ENCODE measurements around the gene GLI3.
A peak's percentile ranks its signal among the peaks of the same experiment; 100 is the strongest.

Gene GLI3

GRCh38 chr7:41955893-41956675 lies 280.9 kb downstream of the GLI3 start:
- DNase-seq: no peak

GRCh38 chr7:41955451-41955850 lies 281.6 kb downstream of the GLI3 start:
- DNase-seq: no peak

DNA sequence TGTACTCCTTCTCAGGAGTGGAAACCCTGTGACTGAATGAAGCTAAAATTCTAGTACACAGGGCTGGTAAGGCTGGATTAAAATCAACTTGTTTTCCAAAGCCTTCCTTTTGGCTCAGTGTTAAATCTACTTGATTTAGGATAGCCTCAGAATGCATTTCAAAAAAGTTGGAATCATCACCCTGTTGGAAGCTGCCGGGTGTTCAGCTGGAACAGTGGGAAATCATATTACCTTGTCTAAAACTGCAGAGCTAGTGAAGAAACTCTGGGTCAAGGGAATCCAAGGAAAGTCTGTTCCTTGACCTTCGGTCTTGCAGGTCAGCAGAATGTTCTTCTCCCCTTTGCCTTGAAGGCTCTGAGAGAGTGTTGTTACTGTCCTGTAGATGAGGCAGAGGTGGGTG lies 282.0 kb downstream of the GLI3 start:
- no peak for DNase-seq

DNA sequence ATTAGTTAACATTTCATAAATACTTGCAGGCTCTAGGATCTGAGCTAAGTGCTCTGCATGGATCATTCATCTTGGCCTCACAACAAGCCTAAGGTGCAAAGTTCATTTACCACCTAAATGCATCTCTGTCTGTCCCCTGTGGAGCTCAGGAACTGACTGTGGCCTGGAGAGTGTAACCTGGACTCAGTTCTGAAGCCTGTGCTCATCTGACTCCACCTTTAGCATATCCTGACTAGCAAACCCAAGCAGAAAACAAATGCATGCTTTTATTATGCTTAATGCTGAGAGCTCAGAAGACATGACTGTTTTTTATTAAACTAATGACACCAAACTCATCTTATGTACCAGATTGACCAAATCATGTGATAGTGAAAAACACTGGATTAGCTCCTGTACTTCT lies 288.5 kb downstream of the GLI3 start:
- DNase-seq: no peak

GRCh38 chr7:41943094-41943577 lies 293.9 kb downstream of the GLI3 start:
- DNase-seq: peak; percentile 28

DNA sequence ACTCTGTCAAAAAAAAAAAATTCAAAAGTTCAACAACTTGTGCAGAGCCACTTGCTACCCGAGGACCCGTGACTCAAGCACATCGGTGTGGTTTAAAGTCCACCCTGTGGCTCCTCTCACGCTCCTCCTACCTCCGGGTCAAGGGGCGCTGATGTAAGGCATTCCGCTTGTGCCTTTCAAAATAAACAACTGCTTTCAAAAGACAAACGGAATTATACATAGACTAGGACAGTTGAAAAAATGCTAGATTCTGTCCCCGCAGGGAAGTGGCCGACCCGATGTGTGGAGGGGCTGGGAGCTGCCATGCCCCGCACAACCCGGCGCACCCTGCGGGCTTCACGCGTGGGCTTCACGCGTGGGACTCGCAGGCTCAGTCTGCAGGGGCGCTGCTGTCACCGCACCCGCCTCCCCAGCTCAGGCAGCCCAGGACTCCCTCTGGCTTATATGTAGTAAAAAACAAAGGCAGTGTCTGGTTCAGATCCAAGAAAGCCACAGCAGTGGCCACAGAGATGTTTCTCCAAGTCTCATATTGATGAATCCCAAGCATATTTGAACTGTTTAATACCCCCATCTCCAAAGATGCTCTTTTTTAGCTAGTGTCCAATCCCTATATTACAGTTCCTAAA lies 294.4 kb downstream of the GLI3 start:
- DNase-seq: no peak

GRCh38 chr7:41940760-41941343 lies 296.2 kb downstream of the GLI3 start:
- peak; percentile 63 for DNase-seq

DNA sequence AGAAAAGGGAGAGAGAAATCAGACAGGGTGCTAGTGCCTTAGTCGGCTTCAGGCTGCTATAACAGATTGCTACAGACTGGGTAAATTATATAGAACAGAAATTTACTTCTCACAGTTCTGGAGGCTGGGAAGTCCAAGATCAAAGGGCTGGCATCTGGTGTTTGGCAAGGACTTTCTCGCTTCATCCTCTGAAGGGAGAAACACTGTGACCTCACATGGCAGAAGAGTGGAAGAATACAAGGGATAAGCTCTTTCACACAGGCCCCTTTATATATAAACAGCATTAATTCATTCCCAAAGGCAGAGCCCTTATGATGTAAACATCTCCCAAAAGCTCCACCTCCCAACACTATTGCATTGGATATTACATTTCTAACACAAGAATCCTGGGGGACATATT lies 298.6 kb downstream of the GLI3 start:
- DNase-seq: no peak

DNA sequence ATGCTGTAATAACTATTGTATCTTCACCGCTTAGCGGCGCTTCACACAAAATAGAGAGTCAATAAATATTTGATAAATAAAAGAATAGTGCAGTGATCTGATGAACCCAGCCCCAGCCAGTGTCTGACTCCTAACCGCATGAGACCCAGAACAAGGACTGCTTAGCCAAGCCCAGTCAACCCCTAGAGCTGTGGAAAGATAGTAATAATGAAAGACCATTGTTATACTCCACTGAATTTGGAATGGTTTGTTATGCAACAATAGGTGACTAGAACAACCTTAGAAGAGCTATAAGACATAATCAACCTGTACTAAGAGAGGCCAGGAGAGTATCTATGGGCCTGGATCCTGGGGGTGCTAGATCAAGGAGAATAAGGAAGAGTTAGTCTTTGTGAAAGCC lies 303.6 kb downstream of the GLI3 start:
- DNase-seq: no peak

DNA sequence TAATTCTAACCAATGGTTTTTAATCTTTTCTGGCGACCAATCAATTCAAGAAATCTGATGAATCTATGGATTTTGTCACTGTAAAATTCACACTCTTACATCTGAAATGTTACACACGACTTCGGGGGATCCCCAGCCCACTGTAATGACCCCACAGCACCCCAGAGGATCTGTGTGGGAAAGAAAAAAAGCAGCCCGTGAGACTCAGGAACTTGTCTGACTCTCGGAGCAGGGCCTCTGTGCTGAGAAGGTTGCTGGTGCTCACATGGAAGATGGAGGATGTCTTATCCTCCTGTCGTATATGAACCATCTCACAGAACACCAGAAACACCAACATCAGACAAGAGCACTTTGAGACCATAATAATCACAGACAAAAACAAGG lies 305.8 kb downstream of the GLI3 start:
- DNase-seq: no peak

GRCh38 chr7:41930538-41931262 lies 306.3 kb downstream of the GLI3 start:
- no peak for DNase-seq

DNA sequence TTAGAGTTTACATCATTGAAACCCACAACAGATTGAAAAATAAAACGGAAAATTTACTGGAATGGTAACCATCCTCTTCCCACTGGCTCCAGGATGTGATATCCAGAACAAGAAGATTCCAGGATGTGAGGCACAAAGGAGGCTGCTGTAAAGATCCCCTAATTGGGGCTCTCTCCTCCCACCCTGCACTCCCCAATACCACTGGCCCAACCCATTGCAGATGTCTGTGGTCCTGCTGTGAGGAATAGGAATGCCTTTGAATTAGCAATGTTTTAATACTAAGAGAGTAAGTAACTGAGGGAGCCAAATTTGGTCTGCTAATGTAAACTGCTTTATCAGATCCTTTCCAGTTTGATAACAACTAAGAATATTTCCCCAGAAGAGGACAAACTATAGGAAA lies 308.2 kb downstream of the GLI3 start:
- no peak for DNase-seq

DNA sequence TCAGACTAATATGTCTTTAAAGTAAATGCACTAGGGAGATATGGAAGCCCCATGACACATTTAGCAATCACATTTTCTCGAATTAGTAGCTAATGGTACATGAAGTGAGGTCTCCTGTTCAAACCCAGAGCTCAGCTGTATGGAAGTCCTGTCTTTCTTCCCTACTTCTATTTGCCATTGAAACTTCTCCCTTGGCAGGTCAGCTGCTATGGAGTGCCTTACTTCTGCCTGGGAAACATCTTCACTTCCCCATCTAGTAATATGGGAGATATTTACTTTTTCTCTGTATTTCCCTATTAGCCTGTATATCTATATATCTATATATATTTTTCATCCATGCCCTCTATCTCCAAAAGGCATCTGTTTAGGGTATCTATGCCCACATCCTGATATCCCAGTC lies 308.8 kb downstream of the GLI3 start:
- DNase-seq: no peak

- no peak for DNase-seq
Measured at GRCh38 chr7:41927380-41927779, 309.6 kb downstream of the GLI3 start.

GRCh38 chr7:41925946-41926345 lies 311.1 kb downstream of the GLI3 start:
- DNase-seq: no peak

GRCh38 chr7:41924796-41925195 lies 312.2 kb downstream of the GLI3 start:
- DNase-seq: no peak

- no peak for DNase-seq
Measured at GRCh38 chr7:41922373-41922772, 314.6 kb downstream of the GLI3 start.

- DNase-seq: no peak
Measured at GRCh38 chr7:41921453-41921981, 315.5 kb downstream of the GLI3 start.

- no peak for DNase-seq
Measured at GRCh38 chr7:41918597-41918996, 318.4 kb downstream of the GLI3 start.

GRCh38 chr7:41916450-41916927 lies 320.5 kb downstream of the GLI3 start:
- no peak for DNase-seq

- no peak for DNase-seq
Measured at GRCh38 chr7:41915871-41916270, 321.1 kb downstream of the GLI3 start.

- no peak for DNase-seq
Measured at GRCh38 chr7:41912851-41913567, 324.0 kb downstream of the GLI3 start.
